ENCODE results near the gene NHEJ1. TPM values are rescaled to one million over a fixed set of nuclear protein-coding genes. Genes with fewer than 3 reads are reported as not detected.

Gene NHEJ1
- polyA plus RNA-seq, 3 donors: 12.6 to 20.9 (median 20.3) TPM

DNA sequence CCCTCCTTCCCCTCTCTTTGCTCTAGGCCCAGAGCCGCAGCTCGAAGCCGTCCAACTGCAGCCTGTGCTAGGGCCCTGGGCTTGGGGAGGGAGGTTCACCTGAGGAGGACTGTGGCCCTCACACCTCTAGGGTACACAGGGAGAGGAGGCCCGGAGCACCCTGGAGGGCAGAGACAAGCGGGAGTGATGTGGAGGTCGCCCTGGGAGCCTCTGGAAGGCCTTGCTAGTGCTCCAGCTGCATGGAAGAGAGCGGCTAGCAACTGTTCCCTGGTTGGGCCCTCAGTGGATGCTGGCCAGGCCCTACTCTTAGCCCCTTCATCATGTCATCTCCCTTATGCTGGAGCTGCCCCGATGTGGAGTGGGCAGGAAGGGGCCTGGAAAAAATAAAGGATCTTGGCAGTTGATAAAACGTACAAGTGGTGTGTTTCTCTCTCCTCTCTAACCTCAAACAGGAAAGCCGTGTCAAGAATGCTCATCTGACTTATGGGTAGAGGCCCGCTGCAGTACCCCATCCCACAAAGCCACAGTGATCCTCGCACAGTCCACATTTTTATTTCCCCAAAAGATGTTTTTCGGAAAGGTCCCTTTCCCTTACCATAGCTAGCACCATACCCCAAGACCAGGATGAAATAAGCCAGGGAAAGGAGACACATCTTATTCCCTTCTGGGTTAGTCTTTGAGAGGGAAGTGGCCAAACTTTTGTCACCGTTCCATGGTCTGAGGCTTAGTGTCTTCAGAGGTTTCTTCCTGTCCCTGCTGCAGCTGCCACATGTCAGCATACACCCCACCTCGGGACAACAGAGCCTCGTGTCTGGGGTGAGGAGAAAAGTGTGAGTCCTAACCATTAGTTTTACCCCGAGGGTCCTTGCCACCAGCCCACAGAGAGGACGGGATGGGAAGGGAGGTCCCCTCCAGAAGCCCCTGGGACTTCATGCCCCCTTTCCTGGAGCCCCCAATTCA, 48.9 kb upstream of the NHEJ1 start:
- Histone ChIP-seq H4K20me1 (ENCODE audit: insufficient read depth, low read length) (peaks cover 10% of the 10 kb centered on the region), H3K4me2 (replicated peaks; ENCODE audit: extremely low read depth, low read length, poor library complexity, severe bottlenecking) (no peak overlapping the region), H2AFZ (ENCODE audit: insufficient read depth, low read depth, low read length, poor library complexity, severe bottlenecking) (no peak overlapping the region), H3K4me1 (ENCODE audit: control insufficient read depth in 1 of 2, insufficient read depth in 2 of 2, low read length in 2 of 2) (peaks cover 19 to 21% of the 10 kb centered on the region in 2 donors), H3K79me2 (ENCODE audit: insufficient read depth, low read length) (no peaks in the 10 kb centered on the region), H3K9ac (ENCODE audit: insufficient read depth, low read length, poor library complexity, severe bottlenecking) (no peak overlapping the region), H3K4me3 (replicated peaks in 1 of 3; ENCODE audit: low read depth in 2 of 3, low read length in 3 of 3) (no peak overlapping the region), H3K27ac (ENCODE audit: low read depth in 1 of 2, low read length in 2 of 2) (no peak overlapping the region), H3K9me3 (replicated peaks in 1 of 2; ENCODE audit: control insufficient read depth in 1 of 2, insufficient read depth in 1 of 2, low read length in 2 of 2) (peaks cover 0 to under 1% of the 10 kb centered on the region in 2 donors), H3K36me3 (replicated peaks in 1 of 2; ENCODE audit: control insufficient read depth in 1 of 2, insufficient read depth in 2 of 2, low read length in 2 of 2) (peaks cover 16 to 31% of the 10 kb centered on the region in 2 donors), H3K27me3 (ENCODE audit: control insufficient read depth in 2 of 2, insufficient read depth in 2 of 2, low read length in 2 of 2) (no peaks in the 10 kb centered on the region)
- DNase-seq: no peak
- Mint-ChIP-seq H3K27ac (peak overlapping the region in 1 of 7 donors; percentile 2), H3K4me3 (no peak overlapping the region), H3K4me1 (peaks cover 39% of the 10 kb centered on the region), H3K36me3 (peaks cover 39 to 48% of the 10 kb centered on the region in 2 donors), H3K9me3 (peaks cover under 1 to 4% (median 2%) of the 10 kb centered on the region in 7 donors), H3K27me3 (ENCODE audit: low read depth in 3 of 3) (peaks cover 0 to 5% (median 4%) of the 10 kb centered on the region in 3 donors)
- TF ChIP-seq, protein P1, sequence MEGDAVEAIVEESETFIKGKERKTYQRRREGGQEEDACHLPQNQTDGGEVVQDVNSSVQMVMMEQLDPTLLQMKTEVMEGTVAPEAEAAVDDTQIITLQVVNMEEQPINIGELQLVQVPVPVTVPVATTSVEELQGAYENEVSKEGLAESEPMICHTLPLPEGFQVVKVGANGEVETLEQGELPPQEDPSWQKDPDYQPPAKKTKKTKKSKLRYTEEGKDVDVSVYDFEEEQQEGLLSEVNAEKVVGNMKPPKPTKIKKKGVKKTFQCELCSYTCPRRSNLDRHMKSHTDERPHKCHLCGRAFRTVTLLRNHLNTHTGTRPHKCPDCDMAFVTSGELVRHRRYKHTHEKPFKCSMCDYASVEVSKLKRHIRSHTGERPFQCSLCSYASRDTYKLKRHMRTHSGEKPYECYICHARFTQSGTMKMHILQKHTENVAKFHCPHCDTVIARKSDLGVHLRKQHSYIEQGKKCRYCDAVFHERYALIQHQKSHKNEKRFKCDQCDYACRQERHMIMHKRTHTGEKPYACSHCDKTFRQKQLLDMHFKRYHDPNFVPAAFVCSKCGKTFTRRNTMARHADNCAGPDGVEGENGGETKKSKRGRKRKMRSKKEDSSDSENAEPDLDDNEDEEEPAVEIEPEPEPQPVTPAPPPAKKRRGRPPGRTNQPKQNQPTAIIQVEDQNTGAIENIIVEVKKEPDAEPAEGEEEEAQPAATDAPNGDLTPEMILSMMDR (IDR thresholded peaks at IDR 0.05): no peak
- WGBS (ENCODE audit: insufficient coverage): 25% methylated on average over 9 of the region's 18 CpGs
- intact Hi-C loops (cut with micrococcal nuclease): loop anchor here (2.0 to 5.0 kb wide), 3 partner anchors 39 to 49 kb away; partner anchors contain the start of genes NHEJ1 (in 2 of the 2) and SLC23A3 (in 1 of the 2)

DNA sequence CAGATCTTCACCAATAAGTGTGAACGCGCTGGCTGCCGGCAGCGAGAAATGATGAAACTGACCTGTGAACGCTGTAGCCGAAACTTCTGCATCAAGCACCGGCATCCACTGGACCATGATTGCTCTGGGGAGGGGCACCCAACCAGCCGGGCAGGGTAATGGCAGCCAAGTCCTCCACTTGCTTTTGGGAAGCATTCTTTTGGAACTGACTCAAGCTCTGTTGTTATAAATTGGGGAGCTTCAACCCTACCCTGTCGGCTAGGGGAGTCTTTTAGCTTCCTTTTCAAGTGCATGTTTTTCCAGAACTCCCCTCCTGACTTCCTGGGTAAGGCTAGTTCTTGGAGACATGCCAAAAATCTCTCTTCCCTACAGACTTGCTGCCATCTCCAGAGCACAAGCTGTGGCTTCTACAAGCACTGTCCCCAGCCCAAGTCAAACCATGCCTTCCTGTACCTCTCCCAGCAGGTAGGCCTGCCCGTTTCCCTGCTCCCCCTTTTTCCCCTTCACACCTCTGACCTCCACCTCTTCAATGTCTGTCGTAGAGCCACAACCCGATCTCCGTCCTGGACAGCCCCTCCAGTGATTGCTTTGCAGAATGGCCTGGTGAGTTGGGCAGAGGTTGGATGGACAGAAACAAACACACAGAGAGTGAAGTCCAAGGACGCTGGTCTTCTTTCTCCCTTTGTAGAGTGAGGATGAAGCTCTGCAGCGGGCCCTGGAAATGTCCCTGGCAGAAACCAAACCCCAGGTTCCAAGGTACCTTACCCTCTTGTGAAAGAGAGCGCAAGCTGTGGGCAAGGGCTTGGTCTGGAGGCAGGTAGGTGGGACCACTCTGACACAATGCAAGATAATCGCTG, 47.5 kb upstream of the NHEJ1 start:
- H3K4me1 ChIP-seq (ENCODE audit: control insufficient read depth in 1 of 2, insufficient read depth in 2 of 2, low read length in 2 of 2): peaks cover 19 to 21% of the 10 kb centered on the region in 2 donors
- intact Hi-C loops (cut with micrococcal nuclease): loop anchor here in 1 of 2 donors (2.0 kb wide), 1 partner anchor 29 kb away; the partner anchor contains the start of gene RETREG2
- H3K27ac Mint-ChIP-seq: peak overlapping the region in 3 of 7 donors; percentile 22 to 87 (median 86)
- no peaks in the 10 kb centered on the region for H3K79me2 ChIP-seq (ENCODE audit: insufficient read depth, low read length)
- peaks cover 0 to 4% of the 10 kb centered on the region in 2 donors for H3K9me3 ChIP-seq (replicated peaks in 1 of 2; ENCODE audit: control insufficient read depth in 1 of 2, insufficient read depth in 1 of 2, low read length in 2 of 2)
- H3K9ac ChIP-seq (ENCODE audit: insufficient read depth, low read length, poor library complexity, severe bottlenecking): no peak overlapping the region
- peaks cover 39% of the 10 kb centered on the region for H3K4me1 Mint-ChIP-seq
- peaks cover 0 to 2% (median 0%) of the 10 kb centered on the region in 3 donors for H3K27me3 Mint-ChIP-seq (ENCODE audit: low read depth in 3 of 3)
- WGBS (ENCODE audit: insufficient coverage): 64% methylated on average over 10 of the region's 17 CpGs
- no peak overlapping the region for H2AFZ ChIP-seq (ENCODE audit: insufficient read depth, low read depth, low read length, poor library complexity, severe bottlenecking)
- H3K4me3 ChIP-seq (replicated peaks in 1 of 3; ENCODE audit: low read depth in 2 of 3, low read length in 3 of 3): no peak overlapping the region
- peak overlapping the region; percentile 30 to 86 for H3K4me3 Mint-ChIP-seq
- H3K36me3 ChIP-seq (replicated peaks in 1 of 2; ENCODE audit: control insufficient read depth in 1 of 2, insufficient read depth in 2 of 2, low read length in 2 of 2): peaks cover 16 to 31% of the 10 kb centered on the region in 2 donors
- peaks cover 2 to 8% (median 4%) of the 10 kb centered on the region in 7 donors for H3K9me3 Mint-ChIP-seq
- H3K27ac ChIP-seq (ENCODE audit: low read depth in 1 of 2, low read length in 2 of 2): no peak overlapping the region
- no peaks in the 10 kb centered on the region for H3K27me3 ChIP-seq (ENCODE audit: control insufficient read depth in 2 of 2, insufficient read depth in 2 of 2, low read length in 2 of 2)
- TF ChIP-seq, protein P1 (IDR thresholded peaks at IDR 0.05): no peak
- H4K20me1 ChIP-seq (ENCODE audit: insufficient read depth, low read length): peaks cover 10% of the 10 kb centered on the region
- no peak for DNase-seq
- peak overlapping the region; percentile 91 for H3K4me2 ChIP-seq (replicated peaks; ENCODE audit: extremely low read depth, low read length, poor library complexity, severe bottlenecking)
- peaks cover 30 to 40% of the 10 kb centered on the region in 2 donors for H3K36me3 Mint-ChIP-seq
